HepG2 (cell line): ENCODE data around the gene ZBTB46. TPM values are rescaled to one million over a fixed set of nuclear protein-coding genes. Genes with fewer than 3 reads are reported as not detected.

ENCODE experiments used
- ATAC-seq: fragments of 200-7000 bp; cut with Tn5 transposase; 3 replicates; pipeline ENCODE4 v1.9.1; 2020; ENCODE audit warnings: mild to moderate bottlenecking, moderate library complexity
- BruUV-seq: library from RNA; stranded (reverse); fragments of 400-500 nt; replicated peaks from 2 replicates; lab custom pipeline; 2021; lab: Mats Ljungman, UMichigan
- CTCF ChIA-PET: fragments of 300-600 bp; formaldehyde crosslinking; extraction: SDS; loops from one replicate; lab custom pipeline; 2021; ENCODE audit warnings: low total read pairs, inconsistent platforms, low intra/inter-chr PET ratio; lab: Yijun Ruan, JAX
- POLR2A ChIA-PET: fragments of 350-600 bp; sonication (Branson Sonifier 250); formaldehyde crosslinking; loops from one replicate; lab custom pipeline; 2020; ENCODE audit warnings: antibody characterized with exemption, inconsistent platforms; lab: Yijun Ruan, JAX
- DNase-seq: peaks from one replicate; pipeline ENCODE4 v3.0.0-alpha.2; 2015; ENCODE audit warnings: low spot score
- FAIRE-seq: peaks from 3 replicates; lab custom pipeline; 2011; peaks lifted over from hg19 to GRCh38; lab: Jason Lieb, UNC
- H2AFZ ChIP-seq: one replicate; pipeline ENCODE4 v1.6.1; 2011; ENCODE audit warnings: low read length, inconsistent platforms
- H3K27ac ChIP-seq: fragments of 300-600 bp; 3 replicates; pipeline ENCODE4 v1.8.0; 2011; ENCODE audit warnings: mixed run types, mild to moderate bottlenecking, mixed read lengths, low read length, inconsistent platforms; ENCODE audit not compliant: insufficient read depth; ENCODE audit errors: extremely low read length
- H3K27me3 ChIP-seq, 2 experiments: fragments of 200-600 bp in 1 of 2; 2 replicates in 1 of 2; 3 replicates in 1 of 2; pipeline versions ENCODE4 v1.6.0 to v1.8.0; 2011; ENCODE audit warnings: low read length in 2 of 2, mild to moderate bottlenecking in 2 of 2, moderate library complexity in 2 of 2, inconsistent platforms in 1 of 2; ENCODE audit not compliant: insufficient read depth in 2 of 2, control insufficient read depth in 1 of 2
- H3K36me3 ChIP-seq, 2 experiments: fragments of 200-600 bp in 1 of 2; replicated peaks in 1 of 2; 2 replicates in 1 of 2; 3 replicates in 1 of 2; pipeline versions ENCODE4 v1.5.1 to v1.8.0; 2011; ENCODE audit warnings: low read length in 2 of 2, inconsistent platforms in 1 of 2; ENCODE audit not compliant: insufficient read depth in 2 of 2, control insufficient read depth in 1 of 2
- H3K4me1 ChIP-seq: 2 replicates; pipeline ENCODE4 v1.5.1; 2012; ENCODE audit warnings: low read length, inconsistent platforms; ENCODE audit not compliant: insufficient read depth
- H3K4me2 ChIP-seq: 2 replicates; pipeline ENCODE4 v1.6.0; 2011; ENCODE audit warnings: low read depth, low read length, inconsistent platforms
- H3K4me3 ChIP-seq, 3 experiments: fragments of 200-600 bp in 1 of 3; sonication (generic), shearing (Covaris generic) in 1 of 3; replicated peaks in 1 of 3; 2 replicates each; pipeline ENCODE4 v1.5.1; 2011 to 2016; ENCODE audit warnings: low read length in 3 of 3, inconsistent platforms in 2 of 3, low read depth in 2 of 3, mild to moderate bottlenecking in 2 of 3, control low read depth in 1 of 3, mixed read lengths in 1 of 3; ENCODE audit not compliant: insufficient read depth in 1 of 3
- H3K79me2 ChIP-seq: one replicate; pipeline ENCODE4 v1.6.1; 2011; ENCODE audit warnings: low read length, inconsistent platforms; ENCODE audit not compliant: insufficient read depth
- H3K9ac ChIP-seq: 2 replicates; pipeline ENCODE4 v1.6.0; 2011; ENCODE audit warnings: mild to moderate bottlenecking, low read depth, low read length, inconsistent platforms; ENCODE audit not compliant: insufficient read depth
- H3K9me3 ChIP-seq: 2 replicates; pipeline ENCODE4 v1.5.1; 2012; ENCODE audit warnings: mild to moderate bottlenecking, low read length
- H4K20me1 ChIP-seq: 2 replicates; pipeline ENCODE4 v1.6.0; 2011; ENCODE audit warnings: inconsistent platforms, mild to moderate bottlenecking, low read length, moderate library complexity; ENCODE audit not compliant: insufficient read depth
- CHD4 ChIP-seq: fragments of 200-600 bp; sonication (generic); IDR thresholded peaks from 2 replicates; pipeline ENCODE4 v1.7.0; 2017; ENCODE audit warnings: mild to moderate bottlenecking, low read length, borderline replicate concordance
- CREM ChIP-seq, 2 experiments: sonication (generic) in 1 of 2; formaldehyde crosslinking in 1 of 2; IDR thresholded peaks; 2 replicates each; pipeline versions ENCODE4 v1.4.0 to v1.6.1; 2016 to 2020; ENCODE audit warnings: antibody characterized with exemption in 1 of 2, mild to moderate bottlenecking in 1 of 2, missing genetic modification reagents in 1 of 2
- DNMT1 ChIP-seq: sonication (generic); formaldehyde crosslinking; IDR thresholded peaks from 2 replicates; pipeline ENCODE4 v1.5.1; 2020; ENCODE audit warnings: mild to moderate bottlenecking, missing genetic modification reagents
- HNF4G ChIP-seq, 2 experiments: sonication (generic) in 1 of 2; formaldehyde crosslinking in 1 of 2; IDR thresholded peaks; 2 replicates each; pipeline versions ENCODE4 v1.4.0 to v1.6.1; 2011 to 2020; ENCODE audit warnings: borderline replicate concordance in 2 of 2, low read depth in 2 of 2, mild to moderate bottlenecking in 2 of 2, low read length in 1 of 2, missing genetic modification reagents in 1 of 2, moderate library complexity in 1 of 2
- HOXA9 ChIP-seq: sonication (generic); formaldehyde crosslinking; IDR thresholded peaks from 2 replicates; pipeline ENCODE4 v1.8.1; 2022; ENCODE audit warnings: missing genetic modification reagents, mild to moderate bottlenecking, moderate library complexity, borderline replicate concordance
- KLF16 ChIP-seq, 2 experiments: sonication (generic) in 1 of 2; formaldehyde crosslinking in 1 of 2; IDR thresholded peaks; 2 replicates each; pipeline versions ENCODE4 v1.6.1 to v1.8.0; 2016 to 2023; ENCODE audit warnings: missing genetic modification reagents in 2 of 2, missing compliant biosample characterization in 1 of 2
- MEIS1 ChIP-seq: sonication (generic); formaldehyde crosslinking; IDR thresholded peaks from 2 replicates; pipeline ENCODE4 v1.9.0; 2021; ENCODE audit warnings: mild to moderate bottlenecking, missing genetic modification reagents, moderate library complexity, borderline replicate concordance
- MZF1 ChIP-seq: sonication (generic); formaldehyde crosslinking; IDR thresholded peaks from 2 replicates; pipeline ENCODE4 v1.8.1; 2023; ENCODE audit warnings: mild to moderate bottlenecking, missing genetic modification reagents, borderline replicate concordance
- PAX8 ChIP-seq: sonication (generic); formaldehyde crosslinking; IDR thresholded peaks from 2 replicates; pipeline ENCODE4 v1.8.0; 2022; ENCODE audit warnings: mild to moderate bottlenecking, missing genetic modification reagents, borderline replicate concordance
- SMYD3 ChIP-seq: sonication (generic); formaldehyde crosslinking; IDR thresholded peaks from 2 replicates; pipeline ENCODE4 v1.8.1; 2023; ENCODE audit warnings: mild to moderate bottlenecking, missing genetic modification reagents
- SRSF4 ChIP-seq: fragments of 200-400 bp; formaldehyde crosslinking; IDR thresholded peaks from one replicate; pipeline ENCODE4 v1.6.1; 2018; ENCODE audit warnings: mild to moderate bottlenecking, low read depth, low read length, moderate library complexity; ENCODE audit not compliant: poor library complexity, severe bottlenecking
- WIZ ChIP-seq: sonication (generic); formaldehyde crosslinking; IDR thresholded peaks from 2 replicates; pipeline ENCODE4 v1.5.1; 2020; ENCODE audit warnings: mild to moderate bottlenecking, missing genetic modification reagents
- ZFP62 ChIP-seq: sonication (generic); formaldehyde crosslinking; IDR thresholded peaks from 2 replicates; pipeline ENCODE4 v1.4.0; 2020; ENCODE audit warnings: missing genetic modification reagents
- ZNF275 ChIP-seq: sonication (generic); formaldehyde crosslinking; IDR thresholded peaks from 2 replicates; pipeline ENCODE4 v1.8.0; 2022; ENCODE audit warnings: missing genetic modification reagents, mild to moderate bottlenecking, inconsistent platforms, borderline replicate concordance
- ZNF431 ChIP-seq: sonication (generic); formaldehyde crosslinking; IDR thresholded peaks from 2 replicates; pipeline ENCODE4 v1.9.0; 2022; ENCODE audit warnings: missing genetic modification reagents, low read depth, mild to moderate bottlenecking, borderline replicate concordance
- ZNF44 ChIP-seq: sonication (generic); formaldehyde crosslinking; IDR thresholded peaks from 2 replicates; pipeline ENCODE4 v1.5.1; 2020; ENCODE audit warnings: mild to moderate bottlenecking, missing genetic modification reagents
- ZNF775 ChIP-seq: sonication (generic); formaldehyde crosslinking; IDR thresholded peaks from 2 replicates; pipeline ENCODE4 v1.4.0; 2020; ENCODE audit warnings: missing genetic modification reagents, mild to moderate bottlenecking, moderate library complexity, borderline replicate concordance
- ZNF841 ChIP-seq: sonication (generic); formaldehyde crosslinking; IDR thresholded peaks from 2 replicates; pipeline ENCODE4 v1.8.1; 2023; ENCODE audit warnings: missing genetic modification reagents, borderline replicate concordance
- WGBS: methylation state at CpG from one replicate; pipeline ENCODE4 v1.1.6; 2017; ENCODE audit warnings: low lambda C conversion rate; 5-methylcytosine and 5-hydroxymethylcytosine counted together
- in situ Hi-C: cut with HindIII; loops from 2 replicates; pipeline ENCODE4 v1.10.0; 2017; ENCODE audit warnings: low pct_unique_long_range_greater_than_20kb; ENCODE audit not compliant: extremely low pct_ligation_motif_present
- intact Hi-C: fragments of 100-400 bp; cut with micrococcal nuclease; formaldehyde crosslinking; loops from one replicate; pipeline ENCODE4 v1.10.0; 2022; ENCODE audit not compliant: unreplicated experiment
- polyA plus RNA-seq, 8 experiments: library from polyadenylated mRNA; depleted of rRNA in 3 of 8; stranded (reverse) in 7 of 8; unstranded in 1 of 8; fragments of >200 nt; fragmentation: Illumina TruSeq in 4 of 8; extraction: Trizol in 4 of 8; gene quantifications; 2 replicates each; pipeline versions ENCODE4 v1.2.1 to v1.2.3, GENCODE V29; 2011 to 2016; ENCODE audit warnings: low read depth in 4 of 8, missing spikeins in 1 of 8, mixed read lengths in 1 of 8; ENCODE audit not compliant: insufficient read depth in 1 of 8
- total RNA-seq, 5 experiments: library from RNA; depleted of rRNA; stranded (reverse); fragments of >200 nt; fragmentation: Illumina TruSeq; extraction: Trizol; gene quantifications; 2 replicates each; pipeline ENCODE4 v1.2.3, GENCODE V29; 2016; ENCODE audit warnings: low read depth in 1 of 5

The ZBTB46 gene
- total and polyA plus RNA-seq, 2 of the 13 experiments (the other 11 are each of a cell fraction or from before 2014, with no cell fraction given): 1.6 to 13.5 TPM

GRCh38 chr20:63864978-63865640, 34.0 kb upstream of the ZBTB46 start, which contains the start of gene TPD52L2:
TSS of gene TPD52L2 (plus strand) at chr20:63865270. CDS start at chr20:63865366, 96 bp downstream.
- peaks cover 45% of the 10 kb centered on the region for H3K79me2 ChIP-seq
- ChIA-PET POLR2A (interaction anchor here (0.7 to 4.6 kb wide), 54 partner anchors 9 to 327 kb away, joined by 3 to 71 read pairs (median 6); partner anchors contain the start of genes ARFRP1, C20orf204, DNAJC5 and GMEB2), CTCF (interaction anchor here (1.9 to 2.1 kb wide), 3 partner anchors 45 to 327 kb away, joined by 9 to 15 read pairs (median 9); partner anchors contain the start of genes ARFRP1, PTK6 and ZGPAT)
- peak; percentile 99 for FAIRE-seq
- under 1% methylated on average over 47 of the region's 68 CpGs for WGBS
- H3K36me3 ChIP-seq: peaks cover 13 to 21% of the 10 kb centered on the region in 2 experiments
- DNase-seq: peak; percentile 100
- peak within 1 kb of the TSS; percentile 94 for H3K9ac ChIP-seq
- intact Hi-C loops (loop anchor here (2.0 to 10.0 kb wide), 6 partner anchors 30 to 326 kb away; partner anchors contain the start of genes ARFRP1 and DNAJC5), in situ Hi-C loops (no loop called here)
- H3K27me3 ChIP-seq: no peaks in the 10 kb centered on the region; a peak in 1 of 5 replicates
- ATAC-seq: peak; percentile 86
- peaks cover 42% of the 10 kb centered on the region for H3K4me1 ChIP-seq
- peak within 1 kb of the TSS; percentile 78 to 96 (median 87) for H3K4me3 ChIP-seq
- peaks cover 5% of the 10 kb centered on the region; the same call in 1 of the 2 replicates for H4K20me1 ChIP-seq
- BruUV-seq: no TSS peak
- H3K27ac ChIP-seq: peak within 1 kb of the TSS; percentile 89
- H3K9me3 ChIP-seq: no peaks in the 10 kb centered on the region
- peak within 1 kb of the TSS; percentile 94 for H3K4me2 ChIP-seq
- H2AFZ ChIP-seq: no peak within 1 kb of the TSS
- TF ChIP-seq HOXA9 (CRISPR knock-in tag) (peak; percentile 96), ZNF775 (no peak), ZFP62 (peak; percentile 93; the same call in 1 of the 2 replicates), ZNF841 (peak; percentile 92), PAX8 (CRISPR knock-in tag) (no peak; the same call in 1 of the 2 replicates), ZNF44 (CRISPR knock-in tag) (0 out of 2 replicates have a peak, but pooled peaks have one; percentile 3), WIZ (CRISPR knock-in tag) (peak; percentile 95), CREM (IDR thresholded peaks at IDR 0.05) (peak; percentile 97), CREM (CRISPR knock-in tag; IDR thresholded peaks at IDR 0.05) (0 out of 2 replicates have a peak, but pooled peaks have one; percentile 32), KLF16 (CRISPR knock-in tag; IDR thresholded peaks at IDR 0.05) (peak; percentile 88 to 97; a peak in 3 of 4 replicates), CHD4 (no peak), MZF1 (CRISPR knock-in tag) (peak; percentile 98; the same call in 1 of the 2 replicates), MEIS1 (CRISPR knock-in tag) (peak; percentile 75; the same call in 1 of the 2 replicates), SRSF4 (no peak), ZNF431 (CRISPR knock-in tag) (peak; percentile 96), SMYD3 (peak; percentile 87), ZNF275 (CRISPR knock-in tag) (peak; percentile 85; the same call in 1 of the 2 replicates), HNF4G (IDR thresholded peaks at IDR 0.05; ENCODE audit: borderline replicate concordance, low read depth, low read length) (peak; percentile 19; the same call in 1 of the 2 replicates), HNF4G (CRISPR knock-in tag; IDR thresholded peaks at IDR 0.05; ENCODE audit: borderline replicate concordance, low read depth) (0 out of 2 replicates have a peak, but pooled peaks have one; percentile 51), DNMT1 (CRISPR knock-in tag) (peak; percentile 99)
